ENCODE measurements around the gene TRPM2.

Gene TRPM2

GRCh38 chr21:44462086-44462833 lies 108.8 kb downstream of the TRPM2 start:
- H3K27ac ChIP-seq: no peak overlapping the region
- TF ChIP-seq CTCF (IDR thresholded peaks at IDR 0.05) (no peak), ZFX (IDR thresholded peaks at IDR 0.05; ENCODE audit: borderline replicate concordance) (no peak)

GRCh38 chr21:44462834-44463200 lies 109.4 kb downstream of the TRPM2 start:
- no peak for TF ChIP-seq ZFX (IDR thresholded peaks at IDR 0.05; ENCODE audit: borderline replicate concordance)
- no peak for TF ChIP-seq CTCF (IDR thresholded peaks at IDR 0.05)
- H3K27ac ChIP-seq: no peak overlapping the region

DNA sequence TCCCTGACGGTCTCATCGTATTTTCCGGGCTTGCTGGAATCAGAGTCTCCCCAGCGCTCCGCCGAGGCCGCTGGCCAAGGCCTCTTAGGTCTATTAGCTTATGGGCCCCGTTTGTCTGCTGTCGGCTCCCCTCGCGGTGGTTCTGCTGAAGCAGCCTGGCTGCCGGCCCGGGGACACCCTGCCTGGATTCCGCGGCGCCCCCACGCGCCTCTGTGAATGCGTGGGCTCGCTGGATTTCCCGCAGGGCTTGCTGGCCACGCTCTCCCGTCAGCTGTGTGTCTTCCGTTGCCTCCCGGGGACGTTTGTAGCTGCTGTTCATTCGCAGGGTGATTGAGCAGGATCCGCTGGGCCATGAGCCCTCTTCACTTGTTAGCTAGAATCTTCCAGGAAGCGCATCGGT lies 110.3 kb downstream of the TRPM2 start:
- no peak overlapping the region for H3K27ac ChIP-seq
- TF ChIP-seq CTCF (IDR thresholded peaks at IDR 0.05): no peak
- no peak for TF ChIP-seq ZFX (IDR thresholded peaks at IDR 0.05; ENCODE audit: borderline replicate concordance)

DNA sequence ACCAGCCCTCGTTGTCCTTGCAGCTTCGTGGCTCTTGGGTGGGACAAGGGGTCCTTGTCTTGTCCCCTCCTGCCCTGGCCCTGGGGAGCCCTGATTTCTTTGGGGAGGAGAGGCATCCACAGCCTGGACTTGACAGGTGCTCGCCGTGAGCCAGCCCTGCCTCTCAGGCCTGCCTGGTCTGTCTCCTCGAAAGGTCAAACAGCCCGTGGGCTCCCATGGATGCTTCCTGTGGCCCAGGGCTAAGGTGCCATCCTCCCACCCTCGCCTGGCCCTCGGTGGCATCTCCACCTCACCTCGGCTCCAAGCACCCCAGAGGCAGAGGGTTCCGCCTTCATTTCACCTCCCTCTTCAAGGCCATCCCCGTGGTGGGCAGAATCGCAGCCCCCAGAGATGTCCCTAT lies 110.9 kb downstream of the TRPM2 start:
- TF ChIP-seq ZFX (IDR thresholded peaks at IDR 0.05; ENCODE audit: borderline replicate concordance) (no peak), CTCF (IDR thresholded peaks at IDR 0.05) (no peak)
- H3K27ac ChIP-seq: no peak overlapping the region

- H3K27ac ChIP-seq: no peak overlapping the region
- TF ChIP-seq ZFX (IDR thresholded peaks at IDR 0.05; ENCODE audit: borderline replicate concordance) (no peak), CTCF (IDR thresholded peaks at IDR 0.05) (no peak)
These were observed 113.0 kb downstream of the TRPM2 start for GRCh38 chr21:44466351-44466954.

- TF ChIP-seq CTCF (IDR thresholded peaks at IDR 0.05) (no peak), ZFX (IDR thresholded peaks at IDR 0.05; ENCODE audit: borderline replicate concordance) (no peak)
- no peak overlapping the region for H3K27ac ChIP-seq
These were observed 113.8 kb downstream of the TRPM2 start for GRCh38 chr21:44466996-44467858.

DNA sequence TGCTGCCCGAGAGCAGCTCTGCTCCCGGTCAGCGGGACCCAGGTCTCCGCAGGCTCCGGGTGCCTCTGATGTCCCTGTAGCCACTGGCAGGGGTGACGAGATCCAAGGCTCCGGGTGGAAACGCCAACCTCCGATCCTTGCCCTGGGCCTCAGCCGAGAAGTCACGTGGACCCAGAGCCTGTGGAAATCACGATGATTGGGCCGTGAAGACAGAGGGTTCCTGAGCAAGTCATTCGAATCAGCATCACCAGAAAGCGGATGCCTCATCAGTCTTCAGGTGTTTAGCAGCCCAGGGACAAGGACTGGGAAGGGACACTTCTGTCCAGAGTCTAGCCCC lies 114.4 kb downstream of the TRPM2 start:
- TF ChIP-seq CTCF (IDR thresholded peaks at IDR 0.05): no peak
- no peak for TF ChIP-seq ZFX (IDR thresholded peaks at IDR 0.05; ENCODE audit: borderline replicate concordance)
- H3K27ac ChIP-seq: no peak overlapping the region
